C4-2B (cell line): ENCODE results near the gene HSPA12A.

Source experiments
- CTCF ChIP-seq: fragments of 450-650 bp; conservative IDR thresholded peaks from 2 replicates; pipeline ENCODE4 v1.5.1; 2017; ENCODE audit warnings: mild to moderate bottlenecking
- ZFX ChIP-seq: fragments of 450-650 bp; IDR thresholded peaks from 2 replicates; pipeline ENCODE4 v1.6.1; 2017

- no peak for TF ChIP-seq CTCF
- TF ChIP-seq ZFX, result no peak
These were observed 22.6 kb upstream of the HSPA12A start for GRCh38 chr10:116764979-116765378.
